ENCODE results near the gene CPM.

DNA sequence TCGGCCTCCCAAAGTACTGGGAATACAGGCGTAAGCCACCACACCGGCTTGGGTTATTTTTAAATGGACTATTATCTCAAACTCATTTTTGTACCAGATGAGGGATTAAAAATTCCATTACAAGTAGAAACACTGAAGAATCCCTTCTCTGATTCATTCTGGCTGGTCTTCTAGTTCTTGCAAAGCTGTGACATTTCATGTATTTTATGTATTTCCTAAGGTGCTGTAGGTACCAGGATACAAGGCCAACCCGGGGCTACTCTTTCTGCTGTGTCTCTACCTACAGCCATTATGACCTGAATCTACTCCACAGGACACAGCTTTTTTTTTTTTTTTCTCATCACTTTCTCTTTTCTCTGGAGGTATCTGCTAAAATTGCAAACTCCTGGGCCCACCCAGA, 24.9 kb downstream of the CPM start:
- TF ChIP-seq, protein P1, sequence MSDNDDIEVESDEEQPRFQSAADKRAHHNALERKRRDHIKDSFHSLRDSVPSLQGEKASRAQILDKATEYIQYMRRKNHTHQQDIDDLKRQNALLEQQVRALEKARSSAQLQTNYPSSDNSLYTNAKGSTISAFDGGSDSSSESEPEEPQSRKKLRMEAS (IDR thresholded peaks at IDR 0.05) = no peak
- no peak for TF ChIP-seq YY1 (IDR thresholded peaks at IDR 0.05)
- TF ChIP-seq, protein P2, sequence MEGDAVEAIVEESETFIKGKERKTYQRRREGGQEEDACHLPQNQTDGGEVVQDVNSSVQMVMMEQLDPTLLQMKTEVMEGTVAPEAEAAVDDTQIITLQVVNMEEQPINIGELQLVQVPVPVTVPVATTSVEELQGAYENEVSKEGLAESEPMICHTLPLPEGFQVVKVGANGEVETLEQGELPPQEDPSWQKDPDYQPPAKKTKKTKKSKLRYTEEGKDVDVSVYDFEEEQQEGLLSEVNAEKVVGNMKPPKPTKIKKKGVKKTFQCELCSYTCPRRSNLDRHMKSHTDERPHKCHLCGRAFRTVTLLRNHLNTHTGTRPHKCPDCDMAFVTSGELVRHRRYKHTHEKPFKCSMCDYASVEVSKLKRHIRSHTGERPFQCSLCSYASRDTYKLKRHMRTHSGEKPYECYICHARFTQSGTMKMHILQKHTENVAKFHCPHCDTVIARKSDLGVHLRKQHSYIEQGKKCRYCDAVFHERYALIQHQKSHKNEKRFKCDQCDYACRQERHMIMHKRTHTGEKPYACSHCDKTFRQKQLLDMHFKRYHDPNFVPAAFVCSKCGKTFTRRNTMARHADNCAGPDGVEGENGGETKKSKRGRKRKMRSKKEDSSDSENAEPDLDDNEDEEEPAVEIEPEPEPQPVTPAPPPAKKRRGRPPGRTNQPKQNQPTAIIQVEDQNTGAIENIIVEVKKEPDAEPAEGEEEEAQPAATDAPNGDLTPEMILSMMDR (IDR thresholded peaks at IDR 0.05; ENCODE audit: low read depth, low read length, missing input control) = no peak
- no peak for TF ChIP-seq HNF4A (conservative IDR thresholded peaks at IDR 0.05)
- TF ChIP-seq, protein P3, sequence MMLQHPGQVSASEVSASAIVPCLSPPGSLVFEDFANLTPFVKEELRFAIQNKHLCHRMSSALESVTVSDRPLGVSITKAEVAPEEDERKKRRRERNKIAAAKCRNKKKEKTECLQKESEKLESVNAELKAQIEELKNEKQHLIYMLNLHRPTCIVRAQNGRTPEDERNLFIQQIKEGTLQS (IDR thresholded peaks at IDR 0.05) = no peak
